SK-N-MC (cell line): Measurements from ENCODE around the gene GABBR2.

Experiments used
- EZH2 ChIP-seq: fragments of 200-600 bp; sonication (generic); IDR thresholded peaks from one replicate; pipeline ENCODE4 v1.6.1; 2017; ENCODE audit warnings: antibody characterized with exemption
- POLR2AphosphoS5 ChIP-seq: IDR thresholded peaks from 2 replicates; pipeline ENCODE4 v1.6.1; 2012; ENCODE audit warnings: mild to moderate bottlenecking, low read depth, low read length, borderline replicate concordance

- TF ChIP-seq EZH2 (no peak), POLR2AphosphoS5 (no peak)
Measured at GRCh38 chr9:98520221-98520960, 188.3 kb downstream of the GABBR2 start.
